KG1 (cell line): ENCODE measurements around the gene DHX30.

Experiments
- DNase-seq: peaks from one replicate; lab custom pipeline; 2025; lab: John Stamatoyannopoulos, UW

Gene DHX30

GRCh38 chr3:47852604-47853602, 50.0 kb downstream of the DHX30 start:
- no peak for DNase-seq

- no peak for DNase-seq
These were observed 51.3 kb downstream of the DHX30 start for GRCh38 chr3:47854267-47854666.

GRCh38 chr3:47854720-47855455, 52.0 kb downstream of the DHX30 start:
- no peak for DNase-seq

GRCh38 chr3:47855461-47856383, 52.8 kb downstream of the DHX30 start:
- no peak for DNase-seq

GRCh38 chr3:47856669-47857068, 53.7 kb downstream of the DHX30 start:
- no peak for DNase-seq

- DNase-seq: no peak
These were observed 54.2 kb downstream of the DHX30 start for GRCh38 chr3:47857151-47857550.

GRCh38 chr3:47859956-47860605, 57.1 kb downstream of the DHX30 start:
- DNase-seq: no peak

- no peak for DNase-seq
These were observed 60.6 kb downstream of the DHX30 start for GRCh38 chr3:47863391-47864128.

- DNase-seq: no peak
These were observed 62.3 kb downstream of the DHX30 start for GRCh38 chr3:47865192-47865591.

- no peak for DNase-seq
These were observed 64.6 kb downstream of the DHX30 start for GRCh38 chr3:47867451-47868044.

GRCh38 chr3:47868306-47868705, 65.4 kb downstream of the DHX30 start:
- DNase-seq: no peak

- no peak for DNase-seq
These were observed 67.2 kb downstream of the DHX30 start for GRCh38 chr3:47870156-47870555.

- no peak for DNase-seq
These were observed 67.8 kb downstream of the DHX30 start for GRCh38 chr3:47870702-47871260.

GRCh38 chr3:47871389-47871788, 68.5 kb downstream of the DHX30 start:
- no peak for DNase-seq

GRCh38 chr3:47872916-47873315, 70.0 kb downstream of the DHX30 start:
- no peak for DNase-seq

- no peak for DNase-seq
These were observed 71.5 kb downstream of the DHX30 start for GRCh38 chr3:47874438-47874837.

- DNase-seq: no peak
These were observed 72.0 kb downstream of the DHX30 start for GRCh38 chr3:47874913-47875312.

- no peak for DNase-seq
These were observed 74.4 kb downstream of the DHX30 start for GRCh38 chr3:47877290-47877689.

- DNase-seq: no peak
These were observed 74.8 kb downstream of the DHX30 start for GRCh38 chr3:47877719-47878118.

GRCh38 chr3:47882338-47882737, 79.4 kb downstream of the DHX30 start:
- no peak for DNase-seq
